ENCODE measurements around the gene FOXS1. TPM values are rescaled to one million over a fixed set of nuclear protein-coding genes. Genes with fewer than 3 reads are reported as not detected.

Gene FOXS1
- total RNA-seq, 2 experiments from 2014 or later, result not detected

DNA sequence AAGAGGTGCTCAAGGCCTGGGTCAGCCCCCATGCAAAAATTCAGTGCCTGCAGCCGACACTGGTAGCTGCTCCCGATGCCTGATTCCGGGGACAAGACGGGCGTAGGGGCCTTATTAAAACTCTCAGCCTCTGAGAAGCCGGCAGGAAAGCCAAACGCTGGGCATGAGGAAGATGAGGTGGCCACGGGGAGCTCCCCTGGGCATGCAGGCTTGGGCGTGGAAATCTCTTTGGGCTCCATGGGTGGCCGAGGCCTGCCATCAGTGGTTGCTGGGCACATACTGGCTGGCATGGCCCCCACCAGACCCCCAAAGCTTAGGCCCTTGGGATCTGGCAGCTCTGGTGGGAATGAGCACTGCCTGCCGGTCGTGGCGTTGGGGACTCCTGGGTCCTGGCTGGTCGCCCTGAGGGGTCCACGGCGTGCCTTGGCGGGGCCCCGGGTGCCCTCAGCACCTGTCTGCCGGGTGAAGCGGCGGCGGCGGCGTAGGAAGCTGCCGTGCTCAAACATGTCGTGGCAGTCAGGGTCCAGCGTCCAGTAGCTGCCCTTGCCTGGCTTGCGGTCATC is 586 bp downstream of the FOXS1 start:
- no peaks in the 10 kb centered on the region for H3K4me1 Mint-ChIP-seq (ENCODE audit: low read depth)
- DNase-seq (no peak), ATAC-seq (no peak)
- CTCF ChIA-PET, result interaction anchor here (1.1 to 1.3 kb wide), 3 partner anchors 11 to 107 kb away, joined by 4 to 5 read pairs (median 4); partner anchors contain the start of gene PDRG1
- peaks cover 5% of the 10 kb centered on the region for H3K27me3 Mint-ChIP-seq (ENCODE audit: low read depth)
- no peak overlapping the region for H3K4me3 Mint-ChIP-seq
- H3K36me3 Mint-ChIP-seq (ENCODE audit: low read depth), result no peaks in the 10 kb centered on the region
- no peak overlapping the region for H3K27ac Mint-ChIP-seq
- POLR2A ChIA-PET, result no interaction called here
- H3K9me3 Mint-ChIP-seq (ENCODE audit: insufficient read depth), result no peaks in the 10 kb centered on the region

DNA sequence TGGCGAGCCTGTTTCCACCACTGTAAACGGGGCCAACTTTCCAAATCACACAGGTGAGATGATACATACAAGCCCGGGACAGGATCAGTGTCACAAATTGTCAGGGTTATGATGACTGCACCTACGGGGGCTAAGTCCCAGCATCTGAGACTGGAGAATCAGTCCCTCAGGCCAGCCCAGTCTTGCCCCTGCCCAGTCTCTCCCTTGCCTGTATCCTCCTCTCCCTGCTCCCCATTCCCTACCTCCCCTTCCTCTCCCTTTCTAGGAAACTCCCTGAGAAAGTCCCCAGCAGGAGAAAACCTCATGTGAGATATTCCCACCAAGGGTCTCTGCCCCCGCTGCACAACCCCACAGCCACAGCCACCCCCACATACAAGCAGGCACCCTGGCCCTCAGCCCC is 1.5 kb downstream of the FOXS1 start:
- peaks cover under 1% of the 10 kb centered on the region for H3K27me3 Mint-ChIP-seq (ENCODE audit: low read depth)
- H3K27ac Mint-ChIP-seq, result no peak overlapping the region
- H3K4me1 Mint-ChIP-seq (ENCODE audit: low read depth), result no peaks in the 10 kb centered on the region
- CTCF ChIA-PET, result interaction anchor here (1.3 kb wide), 1 partner anchor 12 kb away, joined by 4 read pairs; no protein-coding TSS in a partner anchor
- H3K4me3 Mint-ChIP-seq, result no peak overlapping the region
- H3K9me3 Mint-ChIP-seq (ENCODE audit: insufficient read depth), result no peaks in the 10 kb centered on the region
- POLR2A ChIA-PET, result no interaction called here
- no peaks in the 10 kb centered on the region for H3K36me3 Mint-ChIP-seq (ENCODE audit: low read depth)
- no peak for ATAC-seq
- DNase-seq, result no peak

DNA sequence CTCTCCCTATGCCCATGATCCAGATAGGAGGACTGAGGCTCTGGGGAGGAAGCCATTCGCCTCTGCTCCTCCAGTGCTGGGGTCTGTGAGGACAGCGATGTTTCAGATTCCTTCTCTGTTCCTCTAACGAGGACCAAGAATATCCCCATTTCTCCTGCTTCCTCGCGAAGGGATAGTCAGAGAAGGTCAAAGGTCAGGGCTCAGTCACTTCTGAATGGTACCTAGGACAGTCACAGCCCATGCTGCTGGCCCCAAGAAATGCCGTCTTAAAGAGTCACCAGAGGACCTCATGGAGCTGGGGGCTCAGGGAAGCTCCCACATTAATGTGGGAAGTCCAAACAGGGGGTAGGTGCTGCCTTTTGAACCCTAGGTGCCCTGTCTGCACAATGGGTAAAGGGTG is 2.1 kb downstream of the FOXS1 start:
- ATAC-seq, result no peak
- POLR2A ChIA-PET, result no interaction called here

DNA sequence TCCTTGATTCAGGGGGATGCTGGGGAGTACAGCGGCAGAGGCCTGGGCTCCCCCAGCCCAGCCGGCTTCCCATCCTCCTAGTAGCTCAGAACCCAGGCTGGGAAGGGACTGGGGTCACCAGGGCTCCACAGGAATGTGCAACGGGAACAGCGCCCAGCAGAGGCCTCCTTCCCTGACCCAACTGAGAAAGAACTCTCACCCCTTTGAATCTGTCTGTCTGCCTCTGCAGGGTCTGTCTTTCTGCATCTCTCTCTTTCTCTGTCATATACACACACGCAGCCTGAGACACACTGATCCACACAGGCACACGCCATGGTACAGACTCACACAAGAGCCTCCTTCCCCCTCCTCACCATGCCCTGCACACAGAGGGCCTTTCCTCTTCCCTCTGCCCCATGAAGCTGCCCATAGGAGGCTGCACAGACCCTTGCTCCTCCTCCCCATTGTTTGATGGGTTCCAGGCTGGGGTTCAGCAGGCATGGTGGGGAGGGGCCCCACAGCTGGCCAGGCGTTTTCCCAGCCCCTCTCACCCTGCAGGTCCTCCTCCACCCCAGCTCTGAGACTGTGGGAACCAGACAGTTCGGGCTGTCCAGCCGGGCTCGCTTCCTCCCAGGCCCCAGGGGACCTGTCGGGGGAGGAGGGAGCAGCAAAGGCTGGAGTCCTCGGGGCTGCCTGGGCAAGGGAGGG is 2.8 kb downstream of the FOXS1 start:
- Mint-ChIP-seq H3K27me3 (ENCODE audit: low read depth) (no peaks in the 10 kb centered on the region), H3K4me1 (ENCODE audit: low read depth) (no peaks in the 10 kb centered on the region), H3K27ac (no peak overlapping the region), H3K36me3 (ENCODE audit: low read depth) (no peaks in the 10 kb centered on the region), H3K9me3 (ENCODE audit: insufficient read depth) (no peaks in the 10 kb centered on the region), H3K4me3 (no peak overlapping the region)
- ATAC-seq (no peak), DNase-seq (no peak)
- POLR2A ChIA-PET, result no interaction called here
- CTCF ChIA-PET, result interaction anchor here (0.7 kb wide), 1 partner anchor 9 kb away, joined by 3 read pairs; no protein-coding TSS in a partner anchor

More for the DNA sequence above, 2.1 kb downstream of the FOXS1 start:
- Mint-ChIP-seq H3K4me3 (no peak overlapping the region), H3K27me3 (ENCODE audit: low read depth) (no peaks in the 10 kb centered on the region), H3K27ac (no peak overlapping the region), H3K4me1 (ENCODE audit: low read depth) (no peaks in the 10 kb centered on the region), H3K9me3 (ENCODE audit: insufficient read depth) (no peaks in the 10 kb centered on the region), H3K36me3 (ENCODE audit: low read depth) (no peaks in the 10 kb centered on the region)
- DNase-seq, result no peak
- CTCF ChIA-PET, result no interaction called here

DNA sequence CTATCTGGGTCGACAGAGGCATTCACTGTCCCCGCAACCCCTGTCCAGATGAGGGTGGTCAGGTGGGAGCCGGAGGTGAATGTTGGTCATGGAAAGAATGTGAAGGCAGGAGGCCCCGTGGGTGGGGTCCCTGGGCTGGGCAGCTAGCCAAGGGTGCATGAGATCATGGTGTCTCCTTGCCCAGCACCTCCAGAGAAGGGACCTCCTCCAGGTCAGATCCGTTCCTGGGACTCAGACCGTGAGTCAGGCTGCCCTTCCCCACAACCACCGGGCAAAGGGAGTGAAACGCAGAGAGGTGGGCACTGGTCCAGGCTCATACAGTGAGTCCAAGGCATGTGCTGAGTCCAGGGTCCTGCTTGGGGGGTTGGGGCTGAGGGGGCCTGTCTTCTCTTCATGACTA is 3.5 kb downstream of the FOXS1 start:
- ChIA-PET POLR2A (no interaction called here), CTCF (no interaction called here)
- no peak for ATAC-seq
- H3K36me3 Mint-ChIP-seq (ENCODE audit: low read depth), result no peaks in the 10 kb centered on the region
- no peak for DNase-seq
- no peak overlapping the region for H3K4me3 Mint-ChIP-seq
- H3K27me3 Mint-ChIP-seq (ENCODE audit: low read depth), result no peaks in the 10 kb centered on the region
- H3K9me3 Mint-ChIP-seq (ENCODE audit: insufficient read depth), result no peaks in the 10 kb centered on the region
- no peak overlapping the region for H3K27ac Mint-ChIP-seq
- peaks cover under 1% of the 10 kb centered on the region for H3K4me1 Mint-ChIP-seq (ENCODE audit: low read depth)

DNA sequence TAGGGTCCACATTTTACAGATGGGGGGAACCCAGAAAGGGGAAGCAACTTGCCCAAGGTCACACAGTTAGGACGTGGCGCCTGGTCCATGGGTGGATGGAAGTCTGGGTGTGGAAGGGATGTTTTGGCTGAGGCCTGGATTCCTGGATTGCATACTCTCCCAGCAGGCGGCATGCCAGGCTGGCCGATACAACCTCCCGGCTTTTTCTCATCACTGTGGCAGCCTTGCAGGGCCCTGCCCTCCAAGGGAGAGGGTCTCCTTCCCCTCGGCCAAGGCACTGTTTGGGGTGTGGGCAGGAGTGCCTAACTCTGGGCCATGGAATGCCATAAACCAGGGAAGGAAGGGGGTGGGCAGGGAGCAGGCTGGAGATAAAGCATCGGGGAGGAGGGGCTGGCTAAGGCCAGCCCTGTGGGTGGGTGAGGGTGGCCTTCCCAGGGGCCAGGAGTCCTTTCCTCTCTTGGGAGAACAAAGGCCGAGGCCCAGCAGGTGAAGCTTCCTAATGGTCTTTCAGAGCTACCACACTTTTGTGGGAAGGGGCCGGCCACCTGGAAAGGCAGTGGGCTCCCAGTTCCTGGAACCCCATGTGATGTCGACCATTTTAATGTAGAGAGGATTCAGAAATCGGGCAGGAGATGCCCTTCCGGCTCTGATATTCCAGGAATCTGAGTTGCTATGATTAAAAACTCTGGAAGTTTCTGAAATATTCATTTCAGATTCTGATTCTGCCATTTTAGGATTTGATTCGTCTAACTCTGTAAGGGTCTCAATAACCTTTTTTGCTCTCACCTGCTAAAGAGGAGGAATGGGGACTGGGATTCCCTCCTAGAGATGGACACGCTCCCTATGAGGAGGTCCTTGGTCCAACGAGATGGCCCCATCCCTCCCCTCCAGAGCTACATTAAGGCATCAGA is 4.2 kb downstream of the FOXS1 start:
- Mint-ChIP-seq H3K9me3 (ENCODE audit: insufficient read depth) (no peaks in the 10 kb centered on the region), H3K36me3 (ENCODE audit: low read depth) (no peaks in the 10 kb centered on the region), H3K4me3 (no peak overlapping the region), H3K4me1 (ENCODE audit: low read depth) (peaks cover 8% of the 10 kb centered on the region), H3K27me3 (ENCODE audit: low read depth) (no peaks in the 10 kb centered on the region), H3K27ac (no peak overlapping the region)
- ChIA-PET CTCF (no interaction called here), POLR2A (no interaction called here)
- no peak for ATAC-seq
- no peak for DNase-seq

DNA sequence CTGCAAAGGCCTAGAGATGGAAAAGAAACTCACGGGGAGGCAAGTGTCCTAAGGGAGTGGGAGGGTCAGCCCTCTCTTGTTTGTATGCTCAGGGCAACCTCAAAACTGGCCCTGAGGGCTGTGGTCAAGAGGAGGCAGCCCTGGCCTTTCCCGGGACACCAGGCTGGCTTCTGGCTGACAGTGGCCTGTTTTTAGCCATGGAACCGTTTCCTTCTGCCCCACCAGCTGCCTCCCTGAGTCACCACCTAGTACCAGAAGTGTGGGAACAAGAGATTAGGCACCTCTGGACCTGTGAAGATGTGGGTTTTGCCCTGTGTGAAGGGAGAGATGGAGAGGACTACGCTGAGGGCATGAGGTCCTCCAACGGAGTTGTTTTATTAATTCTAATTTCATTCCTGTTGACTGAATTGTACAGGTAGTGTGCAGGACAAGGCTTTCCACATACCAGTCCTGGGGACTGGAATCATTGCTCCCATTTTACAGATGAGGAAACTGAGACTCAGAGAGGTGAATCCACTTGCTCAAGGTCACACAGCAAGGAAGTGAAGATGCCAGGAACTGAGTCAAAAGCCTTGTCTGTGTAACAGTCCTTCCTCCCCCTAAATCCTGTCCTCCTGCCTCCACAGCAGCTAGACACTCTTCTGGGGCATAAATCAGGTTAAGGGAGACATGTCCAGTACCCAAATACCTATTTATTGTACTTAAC is 5.5 kb downstream of the FOXS1 start:
- no peak overlapping the region for H3K4me3 Mint-ChIP-seq
- H3K27me3 Mint-ChIP-seq (ENCODE audit: low read depth), result no peaks in the 10 kb centered on the region
- H3K27ac Mint-ChIP-seq, result no peak overlapping the region
- ATAC-seq, result no peak
- H3K9me3 Mint-ChIP-seq (ENCODE audit: insufficient read depth), result no peaks in the 10 kb centered on the region
- H3K4me1 Mint-ChIP-seq (ENCODE audit: low read depth), result peaks cover 20% of the 10 kb centered on the region
- no peak for DNase-seq
- no peaks in the 10 kb centered on the region for H3K36me3 Mint-ChIP-seq (ENCODE audit: low read depth)
- CTCF ChIA-PET, result interaction anchor here (0.8 to 2.7 kb wide), 2 partner anchors 12 to 17 kb away, joined by 3 to 11 read pairs; no protein-coding TSS in a partner anchor
- POLR2A ChIA-PET, result no interaction called here

DNA sequence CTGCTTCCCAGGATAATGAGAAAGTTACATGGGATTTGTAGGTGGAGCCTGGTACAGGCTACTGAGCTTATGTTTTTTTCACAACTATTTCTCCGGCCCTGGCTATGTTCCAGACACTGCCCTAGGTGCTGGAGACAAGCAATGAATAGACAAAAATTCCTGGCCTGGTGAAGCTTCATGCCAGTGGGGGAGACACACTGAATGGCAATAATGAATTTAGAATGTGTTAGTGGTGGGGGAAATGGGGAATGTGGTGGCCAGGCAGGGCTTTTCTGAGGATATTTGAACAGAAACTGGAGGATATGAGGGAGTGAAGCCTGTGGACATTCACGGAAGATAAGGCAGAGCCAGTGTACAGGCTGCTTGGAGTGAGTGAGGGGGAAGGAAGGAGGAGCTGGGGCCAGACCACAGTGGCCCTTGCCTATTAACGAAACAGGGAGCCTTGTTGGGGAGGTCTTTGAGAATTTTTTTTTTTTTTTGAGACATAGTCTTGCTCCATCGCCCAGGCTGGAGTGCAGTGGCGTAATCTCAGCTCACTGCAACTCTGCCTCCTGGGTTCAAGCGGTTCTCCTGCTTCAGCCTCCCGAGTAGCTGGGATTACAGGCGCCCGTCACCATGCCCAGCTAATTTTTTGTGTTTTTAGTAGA is 6.6 kb downstream of the FOXS1 start:
- POLR2A ChIA-PET, result no interaction called here
- no peak overlapping the region for H3K4me3 Mint-ChIP-seq
- no peak overlapping the region for H3K27ac Mint-ChIP-seq

DNA sequence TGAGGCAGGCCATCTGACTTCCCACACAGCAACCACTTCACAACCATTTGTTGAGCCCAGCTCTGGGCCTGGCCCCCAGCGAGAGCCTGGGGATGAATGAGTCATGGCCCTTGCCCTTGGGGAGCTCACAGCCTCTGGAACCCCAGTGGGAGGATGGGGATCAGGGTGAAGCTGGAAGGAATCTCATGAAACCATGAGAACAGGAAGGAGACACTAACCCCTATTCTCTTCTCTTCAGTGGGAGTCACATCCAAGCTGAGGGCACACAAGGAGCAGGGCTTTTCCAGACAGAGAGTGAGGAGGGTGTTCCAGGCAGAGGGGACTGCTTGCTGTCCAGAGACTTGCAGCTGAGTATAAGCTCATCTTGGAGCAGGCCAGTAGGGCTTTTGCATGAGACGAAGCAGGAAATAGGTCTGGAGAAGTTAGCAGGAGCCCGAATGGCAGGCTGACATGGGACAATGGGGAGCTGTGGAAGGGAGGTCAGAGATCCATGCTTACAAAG is 7.5 kb downstream of the FOXS1 start:
- no peaks in the 10 kb centered on the region for H3K9me3 Mint-ChIP-seq (ENCODE audit: insufficient read depth)
- CTCF ChIA-PET, result interaction anchor here (1.5 to 2.7 kb wide), 4 partner anchors 9 to 15 kb away, joined by 11 to 19 read pairs (median 13); no protein-coding TSS in a partner anchor
- no peaks in the 10 kb centered on the region for H3K27me3 Mint-ChIP-seq (ENCODE audit: low read depth)
- H3K36me3 Mint-ChIP-seq (ENCODE audit: low read depth), result no peaks in the 10 kb centered on the region
- POLR2A ChIA-PET, result no interaction called here
- peaks cover 23% of the 10 kb centered on the region for H3K4me1 Mint-ChIP-seq (ENCODE audit: low read depth)
- no peak overlapping the region for H3K4me3 Mint-ChIP-seq
- no peak overlapping the region for H3K27ac Mint-ChIP-seq
- DNase-seq (no peak), ATAC-seq (no peak)

More for the DNA sequence above, 6.6 kb downstream of the FOXS1 start:
- ATAC-seq (no peak), DNase-seq (no peak)
- no peaks in the 10 kb centered on the region for H3K36me3 Mint-ChIP-seq (ENCODE audit: low read depth)
- H3K4me1 Mint-ChIP-seq (ENCODE audit: low read depth), result peaks cover 23% of the 10 kb centered on the region
- no peaks in the 10 kb centered on the region for H3K27me3 Mint-ChIP-seq (ENCODE audit: low read depth)
- H3K9me3 Mint-ChIP-seq (ENCODE audit: insufficient read depth), result no peaks in the 10 kb centered on the region
- CTCF ChIA-PET, result interaction anchor here (1.5 to 2.7 kb wide), 2 partner anchors 14 to 16 kb away, joined by 11 to 13 read pairs; no protein-coding TSS in a partner anchor

DNA sequence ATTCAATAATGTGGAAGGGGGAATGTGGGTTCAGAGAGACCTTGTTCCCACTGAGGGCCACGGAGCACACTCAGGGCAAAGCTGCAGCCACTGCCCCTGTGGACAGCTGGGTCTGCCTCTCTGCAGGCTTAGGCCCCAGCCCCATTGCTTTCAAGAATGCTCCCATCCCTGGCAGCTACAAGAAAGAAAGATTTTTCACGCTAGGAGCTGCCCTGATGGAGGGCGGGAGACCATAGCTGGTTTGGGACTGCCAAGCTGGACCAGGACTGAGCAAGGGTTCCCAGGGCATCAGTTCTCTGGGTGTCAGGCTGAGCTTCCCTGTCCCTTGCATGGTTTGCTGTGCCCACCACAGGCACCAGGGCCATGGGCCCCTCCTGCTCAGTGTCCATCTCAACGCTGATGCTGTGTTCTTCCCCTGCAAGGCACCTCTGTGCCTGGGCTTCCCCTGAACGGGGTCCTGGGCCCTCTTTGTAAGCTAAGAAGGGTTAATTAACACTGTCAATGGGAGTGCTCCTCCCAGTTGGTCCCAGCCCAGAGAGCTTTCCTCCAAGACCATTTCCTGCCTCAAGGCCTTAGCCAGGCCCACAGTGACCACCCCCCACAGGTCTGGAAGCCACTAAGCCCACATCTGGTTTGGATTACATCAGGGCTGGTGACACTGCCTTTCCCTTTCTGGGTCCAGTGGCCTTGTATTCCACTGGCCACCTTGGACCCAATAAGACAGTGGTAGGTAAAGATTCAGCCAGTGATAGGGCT is 8.4 kb downstream of the FOXS1 start:
- DNase-seq (no peak), ATAC-seq (no peak)
- H3K4me1 Mint-ChIP-seq (ENCODE audit: low read depth), result peaks cover 23% of the 10 kb centered on the region
- CTCF ChIA-PET, result interaction anchor here (1.0 to 2.6 kb wide), 5 partner anchors 10 to 115 kb away, joined by 3 to 19 read pairs (median 8); partner anchors contain the start of gene PDRG1
- no peak overlapping the region for H3K4me3 Mint-ChIP-seq
- H3K9me3 Mint-ChIP-seq (ENCODE audit: insufficient read depth), result no peaks in the 10 kb centered on the region
- no peak overlapping the region for H3K27ac Mint-ChIP-seq
- no peaks in the 10 kb centered on the region for H3K36me3 Mint-ChIP-seq (ENCODE audit: low read depth)
- POLR2A ChIA-PET, result no interaction called here
- H3K27me3 Mint-ChIP-seq (ENCODE audit: low read depth), result no peaks in the 10 kb centered on the region
